HG02623 (cell line): ENCODE results near the gene INVS.
"Not testable (repeated sequence)": the region's sequence is repeated elsewhere in the genome, so short reads cannot be mapped to it uniquely, and the experiment has no call there.

Experiments used
- ATAC-seq: cut with Tn5 transposase; IDR thresholded peaks from one replicate; pipeline ENCODE4 v1.9.1; 2021; ENCODE audit warnings: moderate library complexity; ENCODE audit not compliant: unreplicated experiment

INVS gene

DNA sequence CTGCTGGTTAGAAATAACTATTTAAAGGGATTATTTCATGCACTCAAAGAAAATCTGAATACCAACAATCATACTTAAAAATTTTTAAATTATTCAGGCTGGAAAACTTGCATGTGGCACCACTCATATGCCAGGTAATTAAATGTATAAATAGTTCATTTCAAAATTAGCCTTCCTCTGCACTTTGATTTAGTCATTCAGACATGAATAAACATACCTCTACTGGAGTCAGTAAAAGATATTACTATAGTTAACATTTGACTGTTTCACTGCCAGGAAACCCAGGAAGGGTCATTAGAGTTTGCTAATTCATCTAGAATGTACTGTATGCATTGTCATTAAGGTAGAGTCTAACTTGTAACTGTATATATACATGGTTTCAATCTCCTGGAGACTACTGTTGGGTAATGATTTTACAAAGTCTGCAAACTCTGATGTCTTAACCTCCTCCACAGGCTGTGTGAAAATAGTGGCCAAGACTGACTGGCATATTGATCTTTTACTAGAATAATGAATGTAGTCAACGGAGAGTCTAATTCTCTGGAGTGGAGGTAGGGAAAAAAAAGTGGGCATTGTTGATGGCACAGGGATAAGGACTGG is 210.0 kb downstream of the INVS start:
- no peak for ATAC-seq

DNA sequence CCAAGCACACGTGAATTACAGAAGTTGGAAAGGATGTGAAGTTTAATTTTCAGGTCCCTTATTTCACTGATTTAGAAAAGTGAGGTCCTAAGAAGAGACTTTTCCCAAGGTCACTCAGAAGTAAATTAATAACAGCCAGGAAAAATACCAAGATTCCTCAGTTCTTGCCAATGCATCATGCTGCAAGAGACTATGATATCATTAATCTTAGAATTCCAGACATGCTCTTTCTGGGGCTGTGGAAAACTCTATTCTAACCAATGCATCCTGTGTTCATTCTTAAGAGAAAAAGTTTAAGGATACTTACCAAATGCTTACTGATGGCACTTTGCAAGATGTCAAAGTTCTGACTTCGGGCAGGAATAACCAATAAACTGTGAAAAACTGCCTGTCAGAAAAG is 210.9 kb downstream of the INVS start:
- ATAC-seq: no peak

DNA sequence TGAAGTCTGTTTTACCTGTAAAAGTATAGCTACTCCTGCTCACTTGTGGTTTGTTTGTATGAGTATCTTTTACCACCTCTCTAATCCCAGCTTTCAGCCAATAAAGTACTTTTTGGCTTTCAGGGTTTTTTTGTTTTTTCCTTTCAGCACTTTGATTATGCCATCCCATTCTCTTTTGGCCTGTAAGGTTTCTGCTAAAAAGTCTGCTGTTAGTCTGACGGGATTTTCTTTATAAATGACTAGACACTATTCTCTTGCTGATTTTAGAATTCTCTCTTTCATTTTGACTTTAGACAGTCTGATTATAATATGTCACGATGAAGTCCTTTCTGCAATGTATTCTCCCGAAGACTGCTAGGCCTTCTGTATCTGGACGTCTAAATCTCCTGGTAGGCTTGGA is 216.5 kb downstream of the INVS start:
- ATAC-seq: no peak

DNA sequence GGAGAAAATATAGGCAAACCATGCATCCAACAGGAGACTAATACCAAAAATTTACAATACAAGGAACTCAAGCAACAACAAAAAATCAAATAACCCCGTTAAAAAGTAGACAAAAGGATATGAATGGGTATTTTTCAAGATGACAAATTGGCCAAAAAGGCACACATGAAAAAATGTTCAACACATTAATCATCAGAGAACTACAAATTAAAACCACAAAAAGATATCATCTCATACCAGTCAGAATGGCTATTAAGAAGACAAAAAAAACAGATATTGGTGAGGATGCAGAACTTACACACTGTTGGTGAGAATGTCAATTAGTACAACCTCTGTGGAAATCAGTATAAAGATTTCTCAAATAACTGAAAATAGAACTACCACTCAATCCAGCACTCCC is 218.7 kb downstream of the INVS start:
- ATAC-seq: no peak

DNA sequence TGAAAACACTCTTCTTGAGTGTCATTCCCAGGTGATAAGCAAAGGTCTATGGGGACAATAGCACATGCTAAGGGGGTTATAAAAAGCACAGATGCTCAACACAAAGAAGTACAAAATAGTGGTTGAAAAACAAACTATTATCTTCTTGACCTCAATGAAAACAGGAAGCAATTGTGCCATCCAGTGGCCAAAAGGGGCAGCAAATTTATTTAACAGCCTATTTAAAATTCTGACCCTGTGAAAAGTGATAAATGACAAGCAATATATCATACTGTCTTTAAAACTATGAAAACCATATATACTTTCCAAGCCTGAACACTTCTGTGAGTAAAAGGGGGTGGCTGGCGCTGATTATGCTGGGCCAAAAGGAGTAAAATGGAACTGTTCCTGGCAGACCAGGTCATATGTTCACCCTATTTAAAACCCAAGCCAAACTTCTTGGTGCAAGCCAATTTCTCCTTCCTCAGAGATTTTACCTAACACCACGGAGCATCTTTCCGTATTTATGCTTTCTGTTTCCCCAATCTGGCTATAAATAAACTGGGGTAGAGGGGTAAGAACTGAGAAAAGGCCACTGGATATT is 224.0 kb downstream of the INVS start:
- no peak for ATAC-seq

DNA sequence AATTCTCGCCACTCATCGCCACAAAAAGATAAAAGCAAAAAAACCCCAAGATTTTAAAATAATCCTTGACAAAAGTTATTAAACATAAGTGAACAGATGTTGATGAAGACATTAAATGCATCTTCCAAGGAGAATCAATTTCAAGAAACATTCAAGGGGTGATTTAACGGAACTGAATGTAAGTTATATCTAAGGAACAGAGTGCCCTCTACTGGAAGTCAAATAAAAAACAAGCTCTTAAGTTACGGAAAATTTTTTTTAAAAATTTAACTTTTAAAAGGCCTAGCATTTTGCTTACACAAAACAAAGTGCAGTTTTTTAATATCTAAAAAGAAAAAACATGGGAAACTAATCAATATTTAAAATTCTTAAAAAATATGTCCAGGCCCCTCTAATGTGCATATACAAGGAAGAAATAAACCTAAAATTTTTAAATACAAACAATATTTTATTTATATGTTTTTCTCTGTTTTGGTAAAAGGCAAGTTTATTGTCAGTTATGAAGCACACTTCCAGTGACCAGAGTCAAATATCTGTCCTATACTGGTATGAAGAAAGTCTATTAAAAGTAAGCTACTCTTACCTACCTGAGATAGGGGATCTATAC is 225.7 kb downstream of the INVS start:
- no peak for ATAC-seq

DNA sequence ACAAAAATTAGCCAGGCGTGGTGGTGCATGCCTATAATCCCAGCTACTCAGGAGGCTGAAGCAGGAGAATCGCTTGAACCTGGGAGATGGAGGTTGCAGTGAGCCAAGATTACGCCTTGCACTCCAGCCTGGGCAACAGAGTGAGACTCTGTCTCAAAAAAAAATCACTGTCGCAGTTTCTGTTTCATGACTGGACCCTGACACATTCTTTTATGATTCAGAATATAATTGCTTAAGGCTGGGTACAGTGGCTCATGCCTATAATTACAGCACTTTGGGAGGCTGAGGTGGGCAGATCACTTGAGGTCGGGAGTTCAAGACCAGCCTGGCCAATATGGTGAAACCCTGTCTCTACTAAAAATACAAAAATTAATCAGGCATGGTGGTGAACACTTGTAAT is 239.7 kb downstream of the INVS start:
- not testable (repeated sequence) for ATAC-seq

DNA sequence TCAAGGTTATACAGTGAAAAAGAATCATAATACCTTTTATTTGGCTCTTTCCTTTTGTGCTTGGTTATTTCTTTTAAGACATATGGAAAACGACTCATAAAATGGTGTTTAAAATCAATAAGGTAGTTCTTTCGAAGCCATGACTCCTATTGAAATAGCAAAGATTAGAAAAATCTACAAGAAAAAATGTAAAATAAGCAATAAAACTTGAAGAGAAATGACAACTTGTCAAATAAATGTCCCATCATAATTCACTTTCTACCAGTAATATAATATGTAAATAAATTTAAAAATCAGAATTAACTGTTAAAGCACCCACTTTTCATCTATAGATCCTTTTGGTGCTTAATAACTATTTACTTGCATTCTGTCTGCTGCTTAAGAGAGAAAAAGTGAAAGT is 241.2 kb downstream of the INVS start:
- no peak for ATAC-seq

DNA sequence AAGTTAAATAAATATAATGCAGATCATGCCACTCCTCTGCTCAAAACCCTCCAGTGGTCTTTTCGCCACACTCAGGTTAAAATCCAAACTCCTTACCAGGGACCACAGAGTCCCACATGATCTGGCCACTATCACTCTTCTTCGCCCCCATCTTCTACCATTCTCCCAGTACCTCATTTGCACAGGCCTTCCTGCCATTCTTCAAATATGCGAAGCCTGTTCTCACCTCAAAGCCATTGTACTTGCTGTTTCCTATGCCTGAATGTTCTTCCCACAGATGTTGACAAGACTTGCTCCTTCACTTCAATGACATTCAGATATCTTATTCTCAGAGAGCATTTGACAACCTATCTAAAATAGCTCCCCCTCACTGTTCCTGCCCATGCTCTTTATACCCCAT is 242.8 kb downstream of the INVS start:
- ATAC-seq: no peak

DNA sequence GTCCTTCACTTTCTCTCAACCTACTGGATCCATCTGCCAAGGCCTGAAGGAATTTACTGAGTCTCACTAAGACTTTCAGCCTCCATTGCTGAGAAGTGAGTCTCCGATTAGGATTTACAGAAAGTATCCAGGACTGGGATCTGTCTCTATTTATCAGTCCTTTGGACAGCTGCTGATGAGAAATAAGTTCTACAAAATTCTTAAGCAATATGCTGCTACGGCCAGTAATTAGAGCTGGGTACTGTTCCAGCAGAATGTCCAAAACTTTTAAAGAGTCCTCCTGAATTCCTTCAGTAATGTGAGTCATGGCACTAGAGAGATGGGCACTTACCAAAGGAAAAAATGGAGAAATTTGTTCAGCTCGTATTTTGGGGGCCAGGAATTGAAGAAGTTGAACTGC is 247.8 kb downstream of the INVS start:
- ATAC-seq: no peak

DNA sequence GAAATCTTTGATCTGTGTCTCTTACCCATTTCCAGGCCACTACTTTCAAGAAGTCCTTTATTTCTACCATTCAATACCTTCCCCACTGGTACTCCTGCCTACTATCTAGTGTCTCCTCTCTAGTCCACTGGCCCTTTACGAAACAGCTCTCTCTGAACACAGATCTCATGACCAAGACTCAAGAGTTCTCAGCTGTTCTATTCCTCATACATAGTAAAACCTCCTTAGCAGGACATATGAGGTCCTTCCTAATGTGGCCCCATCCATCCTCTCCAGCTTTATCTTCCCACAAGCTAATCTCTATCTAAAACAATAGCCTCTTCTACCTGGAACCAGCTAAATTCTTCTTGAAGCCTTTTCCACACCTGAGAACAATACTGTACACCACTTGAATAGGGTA is 251.1 kb downstream of the INVS start:
- ATAC-seq: no peak
